Endothelial cell of umbilical vein (primary cell): ENCODE measurements around the gene GFPT1. TPM values are rescaled to one million over a fixed set of nuclear protein-coding genes. Genes with fewer than 3 reads are reported as not detected.

ENCODE experiments used
- BruUV-seq: library from RNA; stranded (reverse); fragments of 400-500 nt; replicated peaks from 2 replicates; lab custom pipeline; 2021; lab: Mats Ljungman, UMichigan
- CTCF ChIA-PET: fragments of 300-600, 350-600 bp; sonication (Branson Sonifier 250); formaldehyde crosslinking; loops from one replicate; lab custom pipeline; 2021; ENCODE audit warnings: antibody characterized with exemption, inconsistent platforms; lab: Charles Lee
- POLR2A ChIA-PET: fragments of 300-600, 350-600 bp; sonication (Branson Sonifier 250); formaldehyde crosslinking; loops from one replicate; lab custom pipeline; 2021; ENCODE audit warnings: antibody characterized with exemption, inconsistent platforms; lab: Charles Lee
- DNase-seq: peaks from one replicate; pipeline ENCODE4 v3.0.0-alpha.2; 2011; ENCODE audit warnings: low read depth, low spot score
- FAIRE-seq: peaks from 2 replicates; lab custom pipeline; 2011; peaks lifted over from hg19 to GRCh38; lab: Jason Lieb, UNC
- H2AFZ ChIP-seq: 2 replicates; pipeline ENCODE4 v1.6.0; 2012; ENCODE audit warnings: low read depth, low read length, control low read depth, inconsistent platforms
- H3K27ac ChIP-seq: 2 replicates; pipeline ENCODE4 v1.5.1; 2011; ENCODE audit warnings: low read depth, mild to moderate bottlenecking, control low read depth, low read length, moderate library complexity; ENCODE audit not compliant: insufficient read depth
- H3K27me3 ChIP-seq, 2 experiments: 2 replicates each; pipeline versions ENCODE4 v1.6.0 to v1.6.1; 2011; ENCODE audit warnings: low read length in 2 of 2, mixed read lengths in 1 of 2; ENCODE audit not compliant: control insufficient read depth in 2 of 2, insufficient read depth in 2 of 2
- H3K36me3 ChIP-seq, 2 experiments: 2 replicates in 1 of 2; 3 replicates in 1 of 2; pipeline ENCODE4 v1.5.1; 2011; ENCODE audit warnings: low read length in 2 of 2, mild to moderate bottlenecking in 1 of 2, moderate library complexity in 1 of 2; ENCODE audit not compliant: control insufficient read depth in 2 of 2, insufficient read depth in 2 of 2; ENCODE audit errors: extremely low read depth in 1 of 2
- H3K4me1 ChIP-seq: 3 replicates; pipeline ENCODE4 v1.5.1; 2011; ENCODE audit warnings: mild to moderate bottlenecking, low read length; ENCODE audit not compliant: control insufficient read depth, insufficient read depth; ENCODE audit errors: extremely low read depth
- H3K4me2 ChIP-seq: 2 replicates; pipeline ENCODE4 v1.6.1; 2011; ENCODE audit warnings: low read length, control low read depth, mixed read lengths; ENCODE audit not compliant: insufficient read depth
- H3K4me3 ChIP-seq, 3 experiments: fragments of 200-600 bp in 1 of 3; sonication (generic), shearing (Covaris generic) in 1 of 3; replicated peaks in 1 of 3; 2 replicates each; pipeline ENCODE4 v1.5.1; 2011 to 2016; ENCODE audit warnings: control low read depth in 3 of 3, low read length in 3 of 3, mild to moderate bottlenecking in 2 of 3, inconsistent platforms in 1 of 3, low read depth in 1 of 3, moderate library complexity in 1 of 3; ENCODE audit not compliant: insufficient read depth in 1 of 3
- H3K79me2 ChIP-seq: 2 replicates; pipeline ENCODE4 v1.6.0; 2012; ENCODE audit warnings: low read length, inconsistent platforms; ENCODE audit not compliant: control insufficient read depth, insufficient read depth
- H3K9ac ChIP-seq: replicated peaks from 2 replicates; pipeline ENCODE3; 2011; ENCODE audit warnings: low read length, control low read depth; ENCODE audit not compliant: insufficient read depth; ENCODE audit errors: extremely low read depth
- H3K9me1 ChIP-seq: replicated peaks from 3 replicates; pipeline ENCODE4 v1.6.0; 2011; ENCODE audit warnings: mild to moderate bottlenecking, low read length; ENCODE audit not compliant: control insufficient read depth, insufficient read depth; ENCODE audit errors: extremely low read depth
- H3K9me3 ChIP-seq: replicated peaks from 2 replicates; pipeline ENCODE4 v1.5.1; 2012; ENCODE audit warnings: low read length, inconsistent platforms; ENCODE audit not compliant: control insufficient read depth, insufficient read depth
- H4K20me1 ChIP-seq: replicated peaks from 2 replicates; pipeline ENCODE3; 2011; ENCODE audit warnings: mild to moderate bottlenecking, low read length; ENCODE audit not compliant: control insufficient read depth, insufficient read depth; ENCODE audit errors: extremely low read depth
- CTCF ChIP-seq, 2 donors: IDR thresholded peaks; 1 replicate in 1 of 2; 2 replicates in 1 of 2; pipeline ENCODE4 v1.5.1; 2011; ENCODE audit warnings: low read length in 2 of 2, mild to moderate bottlenecking in 2 of 2, moderate library complexity in 2 of 2, control low read depth in 1 of 2, inconsistent platforms in 1 of 2, low read depth in 1 of 2; ENCODE audit not compliant: insufficient read depth in 1 of 2; ENCODE audit errors: extremely low read depth in 1 of 2
- EZH2 ChIP-seq: IDR thresholded peaks from 2 replicates; pipeline ENCODE4 v1.6.1; 2012; ENCODE audit warnings: borderline replicate concordance, low read depth, mild to moderate bottlenecking, moderate library complexity, low read length, inconsistent platforms; ENCODE audit not compliant: severe bottlenecking
- FOS ChIP-seq: IDR thresholded peaks from 2 replicates; pipeline ENCODE4 v1.6.1; 2011; ENCODE audit warnings: mild to moderate bottlenecking, low read length, moderate library complexity, borderline replicate concordance; ENCODE audit not compliant: insufficient read depth
- GATA2 ChIP-seq: IDR thresholded peaks from 2 replicates; pipeline ENCODE4 v1.7.0; 2011; ENCODE audit warnings: low read depth, mild to moderate bottlenecking, moderate library complexity, mixed read lengths, low read length; ENCODE audit not compliant: insufficient read length, insufficient read depth
- JUN ChIP-seq: IDR thresholded peaks from 2 replicates; pipeline ENCODE4 v1.6.1; 2011; ENCODE audit warnings: borderline replicate concordance, low read depth; ENCODE audit not compliant: insufficient read length, insufficient read depth
- MAX ChIP-seq: IDR thresholded peaks from 2 replicates; pipeline ENCODE4 v1.6.1; 2011; ENCODE audit not compliant: insufficient read depth, insufficient read length
- MYC ChIP-seq: IDR thresholded peaks from one replicate; pipeline ENCODE4 v1.6.1; 2011; ENCODE audit warnings: mild to moderate bottlenecking, low read depth, low read length
- POLR2A ChIP-seq: IDR thresholded peaks from 2 replicates; pipeline ENCODE4 v1.6.1; 2012; ENCODE audit warnings: low read depth, mild to moderate bottlenecking, control low read depth, low read length
- POLR2AphosphoS5 ChIP-seq: IDR thresholded peaks from 2 replicates; pipeline ENCODE4 v1.6.1; 2012; ENCODE audit warnings: low read depth, mild to moderate bottlenecking, control low read depth, low read length, moderate library complexity; ENCODE audit not compliant: insufficient read depth
- dilution Hi-C: fragments of 300-500 bp; cut with MboI; formaldehyde crosslinking; loops from one replicate; pipeline ENCODE4 v1.15.0; 2019; ENCODE audit warnings: low sequenced_read_pairs; ENCODE audit not compliant: extremely low pct_ligation_motif_present
- intact Hi-C: fragments of 100-400 bp; cut with micrococcal nuclease; formaldehyde crosslinking; loops from one replicate; pipeline ENCODE4 v1.10.0; 2022
- polyA plus RNA-seq, 4 experiments: library from polyadenylated mRNA; depleted of rRNA in 3 of 4; stranded (reverse) in 3 of 4; unstranded in 1 of 4; fragments of >200 nt; gene quantifications; 2 replicates each; pipeline versions ENCODE4 v1.2.1 to v1.2.3, GENCODE V29; 2011 to 2012; ENCODE audit warnings: missing spikeins in 1 of 4
- total RNA-seq: library from RNA; stranded (reverse); gene quantifications from 2 replicates; pipeline ENCODE4 v1.2.3, GENCODE V29; 2021

The GFPT1 gene
- total and polyA plus RNA-seq, 2 donors (not counting 3 experiments of a cell fraction or from before 2014, with no cell fraction given), result 8.8 to 38.7 TPM

GRCh38 chr2:69291004-69291650 is 95.9 kb downstream of the GFPT1 start:
- FAIRE-seq (no peak), DNase-seq (no peak)
- no peak overlapping the region for H3K9ac ChIP-seq
- no peak overlapping the region for H3K27ac ChIP-seq
- H3K36me3 ChIP-seq, result no peaks in the 10 kb centered on the region
- no peak overlapping the region for H3K4me3 ChIP-seq
- no peak overlapping the region for H3K4me2 ChIP-seq
- no peaks in the 10 kb centered on the region for H3K4me1 ChIP-seq
- POLR2A ChIA-PET, result no interaction called here
- H3K9me1 ChIP-seq, result no peaks in the 10 kb centered on the region
- no peaks in the 10 kb centered on the region for H4K20me1 ChIP-seq
- no peak overlapping the region for H2AFZ ChIP-seq
- no peaks in the 10 kb centered on the region for H3K9me3 ChIP-seq
- CTCF ChIA-PET, result no interaction called here
- TF ChIP-seq GATA2 (no peak), MYC (no peak), MAX (no peak), EZH2 (no peak), FOS (no peak), CTCF (IDR thresholded peaks at IDR 0.05; ENCODE audit: extremely low read depth in 1 of 2, insufficient read depth in 1 of 2, low read depth in 1 of 2, low read length in 2 of 2) (no peak), JUN (no peak), POLR2A (no peak), POLR2AphosphoS5 (no peak)
- no peaks in the 10 kb centered on the region for H3K79me2 ChIP-seq
- dilution Hi-C loops (no loop called here), intact Hi-C loops (no loop called here)
- no peaks in the 10 kb centered on the region for H3K27me3 ChIP-seq
- no TSS peak for BruUV-seq
